Left lung (tissue), 10 donors: Measurements from ENCODE around the gene PGA3. TPM values are rescaled to one million over a fixed set of nuclear protein-coding genes. Genes with fewer than 3 reads are reported as not detected.
"Not testable (repeated sequence)": the region's sequence is repeated elsewhere in the genome, so short reads cannot be mapped to it uniquely, and the experiment has no call there.

Source experiments
- ATAC-seq: fragments of 200-7000 bp; cut with Tn5 transposase; one replicate; pipeline ENCODE4 v1.9.1; 2020; ENCODE audit warnings: moderate library complexity
- DNase-seq, 4 donors: peaks; one replicate each; pipeline ENCODE4 v3.0.0-alpha.2; 2013 to 2020
- H3K27ac ChIP-seq, 2 donors: fragments of 200-600 bp; sonication (generic) in 1 of 2; one replicate each; pipeline versions ENCODE4 v1.5.0 to v1.8.0; 2020 to 2021
- H3K27me3 ChIP-seq, 2 donors: fragments of 200-600 bp; sonication (generic) in 1 of 2; one replicate each; pipeline versions ENCODE4 v1.5.0 to v1.8.0; 2020 to 2021
- H3K36me3 ChIP-seq, 2 donors: fragments of 200-600 bp; sonication (generic) in 1 of 2; one replicate each; pipeline versions ENCODE4 v1.5.0 to v1.8.0; 2020 to 2021
- H3K4me1 ChIP-seq, 2 donors: fragments of 200-600 bp; one replicate each; pipeline ENCODE4 v1.8.0; 2021
- H3K4me3 ChIP-seq, 2 donors: fragments of 200-600 bp; sonication (generic) in 1 of 2; one replicate each; pipeline versions ENCODE4 v1.5.0 to v1.8.0; 2020 to 2021; ENCODE audit warnings: mild to moderate bottlenecking in 1 of 2
- H3K9me3 ChIP-seq, 2 donors: fragments of 200-600 bp; sonication (generic) in 1 of 2; one replicate each; pipeline versions ENCODE4 v1.5.0 to v1.8.0; 2020 to 2021
- intact Hi-C, 2 donors: fragments of 100-400 bp; cut with DNase I; formaldehyde crosslinking; loops; one replicate each; pipeline versions ENCODE4 v1.11.2 to v1.14.2; 2022
- polyA plus RNA-seq, 6 donors: library from polyadenylated mRNA; unstranded; fragments of 120-200 nt; gene quantifications; one replicate each; pipeline ENCODE4 v1.2.1, GENCODE V29; 2013; ENCODE audit not compliant: insufficient read length in 6 of 6
- total RNA-seq, 2 donors: library from RNA; stranded (reverse); fragmentation: NEBNext Ultra II Directional; extraction: Animal tissue kit (Norgen Biotek cat#: 25700); gene quantifications; one replicate each; pipeline ENCODE4 v1.2.1, GENCODE V29; 2021
- TF ChIP-seq, protein P1 (sequence below), 2 donors: fragments of 200-600 bp; sonication (generic) in 1 of 2; IDR thresholded peaks; one replicate each; pipeline versions ENCODE4 v1.5.0 to v1.8.0; 2021; ENCODE audit warnings: antibody characterized with exemption in 2 of 2
- donor health status: DM: no; HTN: yes; CAD: no.
- donor health status: DM: no; HTN: no; CAD: no.

The PGA3 gene
- total and polyA plus RNA-seq, 8 donors: 0.11 to 0.45 (median 0.28) TPM; not detected in 2

DNA sequence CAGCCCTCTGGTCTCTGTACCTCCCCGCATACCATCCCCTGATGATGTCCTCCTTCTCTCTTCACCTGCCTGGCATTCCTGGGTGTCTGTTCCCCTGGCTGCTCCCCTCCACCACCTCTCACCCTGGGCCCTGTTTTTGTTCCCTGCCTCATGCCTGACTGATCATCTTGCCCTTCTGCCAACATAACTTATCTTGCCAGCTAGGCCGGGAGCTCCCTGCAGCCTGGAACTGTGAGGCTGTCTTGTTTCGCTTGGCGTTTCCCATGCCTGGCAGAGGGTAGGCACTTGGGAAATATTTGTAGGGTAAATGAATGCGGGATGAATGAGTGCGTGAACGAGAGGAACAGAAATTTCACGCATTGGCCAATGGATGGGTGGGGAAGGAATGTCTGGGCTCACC lies 45.9 kb downstream of the PGA3 start:
- H3K36me3 ChIP-seq, intact Hi-C loops, DNase-seq, H3K4me1 ChIP-seq, H3K4me3 ChIP-seq, ATAC-seq, H3K27ac ChIP-seq, H3K27me3 ChIP-seq, H3K9me3 ChIP-seq: not testable (repeated sequence)

DNA sequence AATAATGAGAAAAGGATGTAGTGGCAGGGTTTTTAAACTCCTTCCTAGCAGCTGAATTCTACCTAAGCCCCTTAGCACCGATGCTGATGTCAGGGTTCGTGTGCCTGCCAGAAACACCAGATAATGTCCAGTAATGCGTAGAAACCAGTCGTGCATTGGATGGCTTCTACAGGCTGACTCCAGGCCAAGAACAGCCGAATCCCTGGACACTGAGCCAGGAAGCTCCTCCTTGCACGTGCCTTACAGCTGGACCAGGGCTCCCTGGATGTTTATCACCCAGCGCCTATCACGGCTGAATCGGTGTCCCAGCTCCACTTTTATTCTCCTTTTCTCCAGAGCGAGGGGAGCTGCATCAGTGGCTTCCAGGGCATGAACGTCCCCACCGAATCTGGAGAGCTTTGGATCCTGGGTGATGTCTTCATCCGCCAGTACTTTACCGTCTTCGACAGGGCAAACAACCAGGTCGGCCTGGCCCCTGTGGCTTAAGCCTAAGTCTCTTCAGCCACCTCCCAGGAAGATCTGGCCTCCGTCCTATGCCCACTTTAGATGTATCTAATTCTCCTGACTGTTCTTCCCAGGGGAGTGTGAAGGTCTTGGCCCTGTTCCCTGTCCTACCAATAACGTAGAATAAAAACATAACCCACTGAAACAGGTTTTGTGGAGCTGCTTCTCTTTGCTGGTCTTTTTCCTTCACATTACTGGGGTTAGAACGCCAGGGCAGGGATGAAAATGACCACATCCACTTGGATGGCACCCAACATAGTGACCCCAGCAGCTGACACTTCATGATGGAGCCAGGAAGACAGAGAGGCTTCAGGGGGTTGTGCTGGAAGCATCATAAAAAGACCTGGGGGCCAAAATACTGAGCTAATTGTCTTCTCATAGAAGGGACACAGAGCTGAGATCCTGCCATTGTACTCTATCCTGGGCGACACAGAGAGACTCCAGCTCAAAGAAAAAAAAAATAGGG lies 47.8 kb downstream of the PGA3 start:
- intact Hi-C loops, ATAC-seq, H3K27ac ChIP-seq, H3K9me3 ChIP-seq, H3K4me1 ChIP-seq, H3K4me3 ChIP-seq, H3K27me3 ChIP-seq, H3K36me3 ChIP-seq: not testable (repeated sequence)
- DNase-seq: peak in 2 of 4 donors; percentile 16 to 23

DNA sequence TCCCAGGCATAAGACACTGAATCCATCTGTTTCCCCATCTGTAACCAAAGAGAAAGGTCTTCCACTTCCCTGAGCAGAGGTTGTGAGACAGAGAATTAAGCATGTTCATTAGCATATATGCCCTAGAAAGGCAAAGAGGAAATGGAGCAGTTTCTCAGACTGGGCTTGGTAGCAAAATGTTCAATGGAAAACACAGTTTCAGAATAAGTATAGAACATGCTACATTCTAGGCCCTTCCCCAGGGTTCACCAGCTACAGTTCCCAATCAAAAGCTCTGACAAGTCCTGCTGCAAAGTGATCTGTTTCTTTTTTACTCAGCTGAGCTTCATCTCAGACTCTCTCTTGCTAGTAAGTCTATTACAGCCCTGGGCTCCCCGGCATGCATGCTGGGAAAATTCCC lies 49.0 kb downstream of the PGA3 start:
- intact Hi-C loops, H3K36me3 ChIP-seq, H3K4me1 ChIP-seq, DNase-seq, H3K27ac ChIP-seq, H3K9me3 ChIP-seq, H3K27me3 ChIP-seq, H3K4me3 ChIP-seq, ATAC-seq: not testable (repeated sequence)

DNA sequence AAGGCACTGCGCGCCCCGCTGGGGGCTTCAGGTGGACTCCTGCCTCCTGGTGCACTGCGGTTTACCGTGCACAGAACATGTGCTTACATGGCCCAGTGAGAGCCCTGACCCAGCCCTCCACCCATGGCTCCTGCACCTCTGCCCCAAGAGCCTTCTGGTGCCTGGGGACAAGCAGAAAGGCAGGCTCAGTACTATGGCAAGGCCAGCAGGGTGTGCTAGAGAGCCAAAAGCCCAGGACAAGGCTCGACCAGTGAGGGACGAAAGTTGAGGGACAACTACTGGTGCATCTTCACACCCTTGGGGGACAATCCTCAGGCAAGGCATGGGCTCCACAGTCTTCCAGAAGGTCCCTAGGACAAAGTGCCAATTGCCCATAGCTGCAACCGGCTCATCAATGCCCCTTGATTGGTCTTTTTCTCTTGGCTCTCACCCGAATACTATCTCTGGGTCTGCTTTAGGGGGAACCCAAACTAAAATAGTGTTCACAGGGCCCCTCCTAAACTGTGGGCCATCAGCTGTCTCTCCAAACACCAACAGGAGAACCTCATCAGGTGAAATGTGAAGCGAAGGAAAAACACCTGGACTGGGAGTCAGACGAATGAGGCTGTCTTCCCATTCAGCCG lies 51.2 kb downstream of the PGA3 start:
- DNase-seq (peak; percentile 6 to 78 (median 50)), ATAC-seq (peak; percentile 96)
- Histone ChIP-seq H3K27ac (no peak overlapping the region), H3K4me3 (no peak overlapping the region), H3K36me3 (no peaks in the 10 kb centered on the region), H3K27me3 (no peaks in the 10 kb centered on the region), H3K4me1 (no peaks in the 10 kb centered on the region), H3K9me3 (no peaks in the 10 kb centered on the region)
- TF ChIP-seq, protein P1, sequence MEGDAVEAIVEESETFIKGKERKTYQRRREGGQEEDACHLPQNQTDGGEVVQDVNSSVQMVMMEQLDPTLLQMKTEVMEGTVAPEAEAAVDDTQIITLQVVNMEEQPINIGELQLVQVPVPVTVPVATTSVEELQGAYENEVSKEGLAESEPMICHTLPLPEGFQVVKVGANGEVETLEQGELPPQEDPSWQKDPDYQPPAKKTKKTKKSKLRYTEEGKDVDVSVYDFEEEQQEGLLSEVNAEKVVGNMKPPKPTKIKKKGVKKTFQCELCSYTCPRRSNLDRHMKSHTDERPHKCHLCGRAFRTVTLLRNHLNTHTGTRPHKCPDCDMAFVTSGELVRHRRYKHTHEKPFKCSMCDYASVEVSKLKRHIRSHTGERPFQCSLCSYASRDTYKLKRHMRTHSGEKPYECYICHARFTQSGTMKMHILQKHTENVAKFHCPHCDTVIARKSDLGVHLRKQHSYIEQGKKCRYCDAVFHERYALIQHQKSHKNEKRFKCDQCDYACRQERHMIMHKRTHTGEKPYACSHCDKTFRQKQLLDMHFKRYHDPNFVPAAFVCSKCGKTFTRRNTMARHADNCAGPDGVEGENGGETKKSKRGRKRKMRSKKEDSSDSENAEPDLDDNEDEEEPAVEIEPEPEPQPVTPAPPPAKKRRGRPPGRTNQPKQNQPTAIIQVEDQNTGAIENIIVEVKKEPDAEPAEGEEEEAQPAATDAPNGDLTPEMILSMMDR (IDR thresholded peaks at IDR 0.05): peak; percentile 86 to 87
- intact Hi-C loops: no loop called here

DNA sequence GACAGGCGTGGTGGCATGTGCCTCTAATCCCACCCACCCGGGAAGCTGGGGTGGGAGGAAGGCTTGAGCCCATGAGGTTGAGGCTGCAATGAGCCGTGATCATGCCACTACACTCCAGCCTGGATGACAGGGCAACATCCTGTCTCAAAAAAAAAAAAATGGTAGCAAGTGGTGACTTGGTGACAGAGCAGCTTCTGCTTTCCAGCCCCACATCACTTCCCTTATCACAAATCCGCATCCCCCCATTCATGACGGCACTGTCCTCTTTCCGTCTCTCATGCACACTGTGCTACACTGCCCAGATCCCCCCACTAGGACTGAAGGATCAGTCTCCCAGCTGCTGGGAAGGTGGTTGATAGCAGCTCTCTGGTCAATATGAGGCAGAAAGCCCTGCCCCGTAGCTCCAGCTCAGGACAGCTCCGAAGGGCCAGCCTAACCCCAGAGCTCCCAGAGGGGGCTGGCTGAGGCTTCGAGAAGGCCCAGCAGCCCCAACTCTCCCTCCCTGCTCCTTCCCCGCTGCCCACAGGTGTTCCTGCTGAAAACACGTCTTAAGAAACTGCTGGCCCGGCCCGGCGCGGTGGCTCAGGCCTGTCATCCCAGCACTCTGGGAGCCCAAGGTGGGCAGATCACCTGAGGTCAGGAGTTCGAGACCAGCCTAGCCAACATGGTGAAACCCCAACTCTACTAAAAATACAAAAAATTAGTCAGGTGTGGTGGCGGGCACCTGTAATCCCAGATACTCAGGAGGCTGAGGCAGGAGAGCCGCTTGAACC lies 53.6 kb downstream of the PGA3 start:
- Histone ChIP-seq H3K27ac (no peak overlapping the region), H3K9me3 (no peaks in the 10 kb centered on the region), H3K4me3 (no peak overlapping the region), H3K27me3 (no peaks in the 10 kb centered on the region), H3K4me1 (no peaks in the 10 kb centered on the region), H3K36me3 (no peaks in the 10 kb centered on the region)
- TF ChIP-seq, protein P1 (IDR thresholded peaks at IDR 0.05): no peak
- DNase-seq (peak in 1 of 4 donors; percentile 66), ATAC-seq (no peak)
- intact Hi-C loops: no loop called here

DNA sequence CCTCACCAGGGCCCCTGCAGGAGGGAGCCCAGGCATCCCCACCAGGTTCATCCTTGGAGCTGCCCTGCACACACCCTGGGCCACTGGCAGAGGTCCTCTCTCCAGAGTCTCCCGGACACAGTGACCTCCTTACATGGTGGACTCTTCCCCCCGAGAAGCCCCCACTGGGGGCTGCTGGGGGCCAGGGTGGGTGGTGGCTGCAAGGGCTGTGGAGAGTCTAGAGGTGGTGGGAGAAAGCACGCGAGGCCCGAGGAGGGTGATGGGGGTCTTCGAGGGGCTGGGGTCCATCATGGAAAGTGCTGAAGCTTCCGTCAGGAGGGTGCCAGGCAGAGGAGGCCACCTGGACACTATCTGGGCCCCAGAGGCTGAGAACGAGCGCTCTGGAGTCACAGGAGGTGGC lies 55.2 kb downstream of the PGA3 start:
- no peaks in the 10 kb centered on the region for H3K27me3 ChIP-seq
- no peak overlapping the region for H3K4me3 ChIP-seq
- H3K4me1 ChIP-seq: no peaks in the 10 kb centered on the region
- no peak overlapping the region for H3K27ac ChIP-seq
- intact Hi-C loops: no loop called here
- no peaks in the 10 kb centered on the region for H3K9me3 ChIP-seq
- ATAC-seq (no peak), DNase-seq (no peak)
- no peaks in the 10 kb centered on the region for H3K36me3 ChIP-seq
- TF ChIP-seq, protein P1 (IDR thresholded peaks at IDR 0.05): no peak
